ENCODE measurements around the gene FAM53B. TPM values are rescaled to one million over a fixed set of nuclear protein-coding genes. Genes with fewer than 3 reads are reported as not detected.

Gene FAM53B
- total RNA-seq, 4 donors from 2014 or later: 21.9 to 42.6 (median 32.2) TPM

GRCh38 chr10:124646483-124647352 lies 97.5 kb downstream of the FAM53B start:
- DNase-seq (ENCODE audit: low spot score): peak; percentile 97
- ATAC-seq (ENCODE audit: low FRiP score): peak; percentile 80
- no peak for TF ChIP-seq CTCF (IDR thresholded peaks at IDR 0.05)

GRCh38 chr10:124645467-124646095 lies 98.6 kb downstream of the FAM53B start:
- no peak for TF ChIP-seq CTCF (IDR thresholded peaks at IDR 0.05)
- DNase-seq (ENCODE audit: low spot score) (no peak), ATAC-seq (ENCODE audit: low FRiP score) (no peak)

GRCh38 chr10:124644771-124645415 lies 99.3 kb downstream of the FAM53B start:
- TF ChIP-seq CTCF (IDR thresholded peaks at IDR 0.05): no peak
- no peak for DNase-seq (ENCODE audit: low spot score)
- no peak for ATAC-seq (ENCODE audit: low FRiP score)

- ATAC-seq (ENCODE audit: low FRiP score): no peak
These were observed 99.9 kb downstream of the FAM53B start for GRCh38 chr10:124644236-124644635.

GRCh38 chr10:124643330-124644009 lies 100.7 kb downstream of the FAM53B start:
- DNase-seq (ENCODE audit: low spot score) (no peak), ATAC-seq (ENCODE audit: low FRiP score) (no peak)
- no peak for TF ChIP-seq CTCF (IDR thresholded peaks at IDR 0.05)

More at GRCh38 chr10:124644236-124644635, 99.9 kb downstream of the FAM53B start:
- no peak for DNase-seq (ENCODE audit: low spot score)
- TF ChIP-seq CTCF (IDR thresholded peaks at IDR 0.05): no peak

GRCh38 chr10:124642088-124642710 lies 102.0 kb downstream of the FAM53B start:
- no peak for TF ChIP-seq CTCF (IDR thresholded peaks at IDR 0.05)
- ATAC-seq (ENCODE audit: low FRiP score): no peak
- DNase-seq (ENCODE audit: low spot score): no peak

All from omental fat pad (tissue), 4 donors.